HG03095 (cell line): ENCODE results near the gene POPDC2.
"Not testable (repeated sequence)": the region's sequence is repeated elsewhere in the genome, so short reads cannot be mapped to it uniquely, and the experiment has no call there.

Experiments used
- ATAC-seq: cut with Tn5 transposase; IDR thresholded peaks from one replicate; pipeline ENCODE4 v1.9.1; 2021; ENCODE audit warnings: moderate library complexity; ENCODE audit not compliant: unreplicated experiment

Gene POPDC2, protein sequence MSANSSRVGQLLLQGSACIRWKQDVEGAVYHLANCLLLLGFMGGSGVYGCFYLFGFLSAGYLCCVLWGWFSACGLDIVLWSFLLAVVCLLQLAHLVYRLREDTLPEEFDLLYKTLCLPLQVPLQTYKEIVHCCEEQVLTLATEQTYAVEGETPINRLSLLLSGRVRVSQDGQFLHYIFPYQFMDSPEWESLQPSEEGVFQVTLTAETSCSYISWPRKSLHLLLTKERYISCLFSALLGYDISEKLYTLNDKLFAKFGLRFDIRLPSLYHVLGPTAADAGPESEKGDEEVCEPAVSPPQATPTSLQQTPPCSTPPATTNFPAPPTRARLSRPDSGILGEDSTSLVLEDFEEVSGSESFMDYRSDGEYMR

GRCh38 chr3:119660474-119661440, at the start of gene POPDC2:
TSS of gene POPDC2 (minus strand) at chr3:119660589. CDS start at chr3:119660423, 166 bp downstream.
- no peak for ATAC-seq

DNA sequence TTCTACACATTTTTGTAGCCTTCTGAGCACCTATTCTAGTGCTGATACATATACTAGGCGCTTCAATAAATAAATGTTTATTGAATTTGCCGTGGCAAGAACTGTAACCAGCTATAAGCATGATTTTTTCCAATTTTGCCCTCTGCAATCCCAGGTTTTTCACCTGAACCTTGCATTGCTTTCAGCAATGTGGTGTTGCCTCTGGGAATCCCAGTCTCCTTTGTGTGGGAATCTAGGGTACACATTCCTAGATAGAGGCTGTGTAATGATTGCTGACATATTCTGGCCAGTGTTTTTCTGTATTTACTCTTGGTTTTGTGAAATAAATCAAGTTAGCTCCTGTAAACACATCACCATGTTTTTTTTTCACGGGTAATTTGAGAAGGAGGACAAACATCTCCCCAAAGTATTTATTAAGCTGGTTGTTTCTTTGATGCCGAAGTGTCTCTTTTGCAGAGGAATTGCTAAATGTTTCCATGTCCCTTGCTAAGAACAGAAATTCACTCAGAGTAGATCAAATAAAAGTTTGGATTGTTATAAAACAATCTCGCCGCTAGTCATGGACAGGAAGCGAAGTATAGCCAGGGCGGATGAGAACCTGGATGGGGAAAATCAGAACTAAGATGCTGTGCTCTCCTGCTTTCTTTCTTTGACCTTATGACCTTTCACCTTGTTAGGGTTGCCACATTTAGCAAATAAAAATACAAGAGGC, 43.6 kb upstream of the POPDC2 start:
- no peak for ATAC-seq

GRCh38 chr3:119702530-119703527, 42.4 kb upstream of the POPDC2 start, which contains the start of gene CFAP91:
TSS of gene CFAP91 (plus strand) at chr3:119703022. CDS start at chr3:119703099, 77 bp downstream.
- ATAC-seq, result peak; percentile 86

GRCh38 chr3:119700920-119701734, 40.7 kb upstream of the POPDC2 start:
- ATAC-seq, result no peak

GRCh38 chr3:119700269-119700919, 40.0 kb upstream of the POPDC2 start:
- no peak for ATAC-seq

- ATAC-seq, result peak; percentile 51
Observed at GRCh38 chr3:119697394-119697793, 37.0 kb upstream of the POPDC2 start.

- no peak for ATAC-seq
Observed at GRCh38 chr3:119695480-119695879, 35.1 kb upstream of the POPDC2 start.

- no peak for ATAC-seq
Observed at GRCh38 chr3:119690043-119690656, 29.8 kb upstream of the POPDC2 start.

- ATAC-seq, result no peak
Observed at GRCh38 chr3:119683421-119683820, 23.0 kb upstream of the POPDC2 start.

DNA sequence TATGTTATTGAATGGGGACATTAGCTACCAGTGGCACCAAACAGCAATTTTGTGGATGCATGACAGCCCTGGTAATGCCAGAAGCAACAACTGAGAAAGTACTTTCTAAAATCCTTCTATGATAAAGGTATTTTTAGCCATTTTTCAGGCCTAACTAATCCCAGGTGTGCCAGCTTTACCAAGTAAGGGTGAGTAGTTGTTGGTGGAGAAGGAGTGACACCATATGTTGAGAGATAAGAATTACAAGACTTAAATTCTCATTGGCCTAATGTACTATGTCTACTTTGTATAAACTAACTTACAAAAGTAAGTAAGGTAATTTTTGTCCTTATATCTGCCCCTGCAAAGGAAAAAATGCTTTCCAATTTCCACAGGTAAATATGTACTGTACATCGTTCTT, 20.9 kb upstream of the POPDC2 start:
- ATAC-seq, result no peak

- ATAC-seq, result no peak
Observed at GRCh38 chr3:119679874-119680273, 19.5 kb upstream of the POPDC2 start.

- ATAC-seq, result not testable (repeated sequence)
Observed at GRCh38 chr3:119678209-119678608, 17.8 kb upstream of the POPDC2 start.

- no peak for ATAC-seq
Observed at GRCh38 chr3:119677641-119677934, 17.2 kb upstream of the POPDC2 start.

GRCh38 chr3:119676771-119677640, 16.6 kb upstream of the POPDC2 start, which contains the start of gene COX17:
TSS of gene COX17 (minus strand) at chr3:119677406. CDS start at chr3:119677310, 96 bp downstream.
- ATAC-seq, result peak; percentile 87

DNA sequence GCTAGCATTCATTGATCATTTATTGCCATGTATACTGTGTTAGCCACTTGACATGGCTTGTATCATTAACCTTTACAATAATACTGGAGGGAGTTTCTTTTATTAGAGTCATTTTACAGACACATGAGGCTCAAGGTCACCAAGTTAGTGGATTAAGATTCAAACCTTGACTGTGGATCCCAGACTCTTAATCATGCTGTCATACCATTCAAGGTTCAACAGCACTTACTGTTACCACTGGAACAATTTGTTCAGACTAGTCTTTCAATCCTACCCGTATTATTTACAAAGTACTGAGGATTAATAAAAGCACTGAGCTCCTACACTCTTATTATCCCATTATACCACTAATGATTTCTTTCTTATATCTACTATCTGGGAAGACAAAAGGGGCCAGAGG, 15.6 kb upstream of the POPDC2 start:
- no peak for ATAC-seq

GRCh38 chr3:119675188-119675874, 14.9 kb upstream of the POPDC2 start:
- no peak for ATAC-seq

DNA sequence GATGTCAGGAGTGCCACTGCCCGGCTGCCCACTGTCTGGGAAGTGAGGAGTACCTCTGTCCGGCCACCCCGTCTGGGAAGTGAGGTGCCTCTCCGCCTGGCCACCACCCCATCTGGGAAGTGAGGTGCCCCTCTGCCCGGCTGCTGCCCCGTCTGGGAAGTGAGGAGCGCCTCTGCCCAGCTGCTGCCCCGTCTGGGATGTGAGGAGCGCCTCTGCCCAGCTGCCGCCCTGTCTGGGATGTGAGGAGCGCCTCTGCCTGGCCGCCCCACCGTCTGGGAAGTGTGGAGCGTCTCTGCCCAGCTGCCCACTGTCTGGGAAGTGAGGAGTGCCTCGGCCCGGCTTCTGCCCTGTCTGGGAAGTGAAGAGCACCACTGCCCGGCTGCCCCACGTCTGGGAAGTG, 13.5 kb upstream of the POPDC2 start:
- no peak for ATAC-seq
